HG02623 (cell line): ENCODE results near the gene HAVCR1.
"Not testable (repeated sequence)": the region's sequence is repeated elsewhere in the genome, so short reads cannot be mapped to it uniquely, and the experiment has no call there.

Experiments used
- ATAC-seq: cut with Tn5 transposase; IDR thresholded peaks from one replicate; pipeline ENCODE4 v1.9.1; 2021; ENCODE audit warnings: moderate library complexity; ENCODE audit not compliant: unreplicated experiment

Gene HAVCR1

GRCh38 chr5:157059093-157059539 is at the start of gene HAVCR1:
Gene HAVCR1, minus strand, starts transcription at chr5:157059116. Its CDS starts 1,173 bp downstream, at chr5:157057943.
- ATAC-seq, result no peak

DNA sequence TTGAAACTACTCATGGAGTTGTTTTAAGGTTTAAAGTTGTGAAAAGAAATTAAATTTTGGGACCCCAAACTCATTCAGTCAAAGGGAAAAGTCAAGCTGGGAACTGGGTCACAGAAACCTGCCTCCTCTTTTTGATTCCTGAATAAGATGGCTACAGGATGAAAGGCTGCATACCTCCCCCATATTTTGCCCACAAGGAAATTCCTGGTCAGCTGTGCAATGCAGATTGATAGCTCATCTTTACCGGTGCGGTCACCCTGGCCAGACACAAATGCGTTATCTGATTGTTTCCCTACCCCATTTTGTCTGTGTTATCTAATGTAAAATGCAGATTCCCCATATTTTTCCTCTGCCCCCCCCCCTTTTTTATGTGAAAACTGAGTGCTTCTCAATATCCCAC is 48.6 kb upstream of the HAVCR1 start:
- ATAC-seq, result no peak

- ATAC-seq, result no peak
Measured at GRCh38 chr5:157106630-157107461, 47.9 kb upstream of the HAVCR1 start.

DNA sequence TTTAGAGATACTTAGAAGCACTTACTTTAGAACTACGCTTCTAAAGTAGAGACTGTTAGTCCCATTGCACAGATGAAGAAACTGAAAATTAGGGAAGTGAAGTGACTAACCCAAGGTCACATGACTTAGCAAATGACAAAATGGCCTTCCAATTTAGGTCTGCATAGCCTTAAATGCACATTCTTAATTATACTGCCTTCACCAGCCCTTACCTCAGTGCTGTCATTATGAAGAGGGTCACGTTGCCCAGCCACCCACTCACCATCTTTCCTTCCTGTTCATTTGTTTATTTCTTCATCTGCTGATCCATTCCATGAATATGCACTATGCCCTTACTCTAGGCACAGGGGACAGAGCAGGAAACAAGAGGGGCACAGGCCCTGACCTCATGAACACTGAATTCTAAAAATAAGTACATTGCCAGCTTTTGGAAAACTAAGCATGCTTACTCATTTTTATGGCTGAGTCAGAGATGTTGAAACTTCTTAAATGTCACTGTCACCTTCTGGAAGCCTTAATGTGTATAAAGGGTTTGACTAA is 41.3 kb upstream of the HAVCR1 start:
- ATAC-seq, result no peak

DNA sequence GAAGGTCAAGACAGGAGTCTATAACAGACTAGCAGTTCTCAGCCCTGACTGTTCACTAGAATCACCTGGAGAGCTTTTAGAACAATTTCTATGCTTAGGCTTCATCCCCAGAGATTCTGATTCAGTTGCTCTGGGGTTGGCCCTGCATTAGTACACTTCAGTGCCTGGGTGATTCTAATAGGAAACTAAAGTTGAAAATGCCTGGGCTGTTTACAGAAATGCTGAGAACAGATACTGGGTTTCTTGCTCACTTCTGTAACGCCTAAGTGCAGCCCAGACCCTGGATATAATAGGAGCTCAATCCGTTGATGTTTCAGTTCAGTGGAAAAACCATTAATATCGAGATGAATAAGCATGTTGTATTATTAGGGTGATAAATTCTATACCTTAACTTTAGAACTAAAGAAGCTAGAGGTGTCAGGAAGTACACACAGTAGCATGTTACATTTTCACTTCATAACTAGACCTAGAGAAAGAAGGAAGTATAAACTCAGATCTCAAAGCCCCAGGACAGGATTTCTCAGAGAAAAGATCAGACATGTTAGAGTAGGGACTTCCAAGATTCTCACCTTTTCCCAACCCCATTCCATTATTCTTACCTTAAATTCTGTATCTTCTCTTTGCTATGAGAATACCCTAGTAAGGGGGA is 29.6 kb upstream of the HAVCR1 start:
- peak; percentile 72 for ATAC-seq

DNA sequence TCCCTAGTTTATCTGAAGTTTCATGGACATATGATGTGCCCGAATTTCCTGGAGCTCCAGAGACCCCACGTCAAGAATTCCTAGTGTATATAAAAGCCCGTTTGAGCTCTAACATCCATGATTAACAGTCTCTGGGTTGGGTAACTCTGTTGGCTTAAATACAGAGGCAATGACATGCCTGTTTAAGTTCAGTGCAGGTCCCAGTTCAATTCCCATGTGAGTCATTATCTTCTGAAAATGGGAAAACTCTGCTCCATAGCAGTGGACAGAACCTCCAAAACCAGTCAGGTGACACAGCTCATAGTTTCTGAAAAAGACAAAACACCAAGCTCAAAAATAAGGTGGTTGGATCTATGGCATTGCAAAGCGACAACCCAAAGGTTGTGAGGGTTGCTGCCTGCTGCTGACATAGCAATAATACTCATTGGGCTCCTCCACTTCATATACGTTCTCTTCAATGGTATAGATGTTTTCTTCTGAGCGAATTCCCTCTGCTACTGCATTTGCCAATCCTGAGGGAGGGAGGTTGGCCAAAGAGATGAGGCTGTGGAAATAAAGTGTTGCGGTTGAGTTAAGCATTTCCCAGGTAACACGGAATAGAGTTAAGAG is 27.9 kb upstream of the HAVCR1 start:
- ATAC-seq, result no peak

GRCh38 chr5:157085930-157086329 is 27.0 kb upstream of the HAVCR1 start:
- no peak for ATAC-seq

GRCh38 chr5:157080286-157080685 is 21.4 kb upstream of the HAVCR1 start:
- no peak for ATAC-seq

DNA sequence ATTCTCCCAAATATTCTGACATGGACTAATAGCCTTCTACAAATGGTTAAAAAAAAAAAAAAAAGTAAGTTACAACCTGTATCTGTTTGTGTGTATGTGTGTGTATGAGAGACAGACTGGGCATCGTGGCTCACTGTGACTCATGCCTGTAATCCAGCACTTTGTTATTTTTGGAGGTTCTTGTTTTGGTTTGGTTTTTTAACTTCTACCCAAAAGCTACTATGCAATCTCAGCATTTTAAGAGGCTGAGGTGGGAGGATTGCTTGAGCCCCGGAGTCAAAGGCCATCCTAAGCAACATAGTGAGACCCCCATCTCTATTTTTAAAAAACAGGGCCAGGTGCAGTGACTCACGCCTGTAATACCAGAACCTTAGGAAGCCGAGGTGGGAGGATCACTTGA is 17.6 kb upstream of the HAVCR1 start:
- ATAC-seq, result no peak

DNA sequence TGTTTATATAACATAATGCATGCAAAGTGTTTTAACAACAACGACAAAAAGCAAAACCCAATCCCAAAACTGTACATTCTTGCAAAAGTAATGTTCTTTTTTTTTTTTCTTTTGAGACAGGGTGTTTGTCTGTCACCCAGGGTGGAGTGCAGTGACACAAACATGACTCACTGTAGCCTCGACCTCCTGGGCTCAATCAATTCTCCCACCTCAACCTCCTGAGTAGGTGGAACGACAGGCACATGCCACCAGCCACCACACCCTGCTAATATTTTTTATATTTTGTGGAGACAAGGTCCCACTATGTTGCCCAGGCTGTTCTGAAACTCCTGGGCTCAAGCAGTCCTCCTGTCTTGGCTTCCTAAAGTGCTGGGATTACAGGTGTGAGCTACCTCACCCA is 13.6 kb upstream of the HAVCR1 start:
- ATAC-seq, result no peak

DNA sequence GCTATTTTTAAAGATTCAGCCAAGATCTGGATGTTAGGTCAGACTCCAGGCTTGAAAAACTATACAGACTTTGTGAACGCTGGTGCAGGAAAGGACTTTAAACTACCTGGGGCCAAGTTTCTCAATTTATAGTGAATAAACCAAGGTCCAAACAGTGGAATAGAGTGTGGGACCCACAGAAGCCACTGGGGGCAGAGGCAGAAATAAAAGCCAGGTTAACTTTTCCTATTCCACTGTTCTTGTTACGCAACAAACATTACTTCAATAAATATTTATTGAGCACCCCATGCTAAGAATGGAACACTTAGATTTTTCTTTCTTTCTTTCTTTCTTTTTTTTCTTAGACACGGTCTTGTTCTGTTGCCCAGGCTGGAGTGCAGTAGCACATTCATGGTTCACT is 11.0 kb upstream of the HAVCR1 start:
- no peak for ATAC-seq

DNA sequence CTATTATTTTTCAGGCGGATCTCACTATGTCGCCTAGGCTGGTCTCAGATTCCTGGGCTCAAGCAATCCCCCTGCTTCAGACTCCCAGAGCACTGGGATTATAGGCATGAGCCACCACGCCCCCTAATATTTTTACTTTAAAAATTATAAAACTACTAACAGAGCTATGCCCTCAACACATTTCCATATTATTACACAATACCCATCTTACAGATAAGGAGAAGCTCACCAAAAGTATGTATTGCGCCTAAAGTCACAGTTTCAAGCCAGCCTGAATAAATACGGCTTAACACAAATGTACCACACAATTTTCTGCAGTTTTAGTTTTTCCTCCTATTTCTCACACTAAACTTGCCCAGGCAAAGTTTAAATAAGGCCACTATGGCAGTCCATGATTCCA is 9.9 kb upstream of the HAVCR1 start:
- no peak for ATAC-seq

- ATAC-seq, result no peak
Measured at GRCh38 chr5:157068339-157068738, 9.4 kb upstream of the HAVCR1 start.

- no peak for ATAC-seq
Measured at GRCh38 chr5:157067005-157067404, 8.1 kb upstream of the HAVCR1 start.

- no peak for ATAC-seq
Measured at GRCh38 chr5:157066080-157066479, 7.2 kb upstream of the HAVCR1 start.

- ATAC-seq, result no peak
Measured at GRCh38 chr5:157063776-157064430, 5.0 kb upstream of the HAVCR1 start.

DNA sequence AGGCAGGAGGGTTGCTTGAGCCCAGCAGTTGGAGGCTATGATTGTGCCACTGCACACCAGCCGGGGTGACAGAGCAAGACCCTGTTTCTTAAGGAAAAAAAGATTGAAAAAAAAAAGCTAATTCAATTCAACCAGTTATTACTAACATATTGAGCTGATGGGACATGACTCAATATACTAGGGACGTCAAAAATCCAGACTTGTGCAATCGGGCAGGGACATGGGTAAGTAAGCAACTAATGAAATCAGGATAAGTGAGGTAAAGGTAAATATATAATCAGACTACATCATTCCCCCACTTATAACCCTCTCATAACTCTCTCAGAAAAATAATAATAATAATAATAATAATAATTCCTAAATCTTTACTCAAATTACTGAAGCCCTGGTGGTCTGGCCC is 975 bp upstream of the HAVCR1 start:
- no peak for ATAC-seq

DNA sequence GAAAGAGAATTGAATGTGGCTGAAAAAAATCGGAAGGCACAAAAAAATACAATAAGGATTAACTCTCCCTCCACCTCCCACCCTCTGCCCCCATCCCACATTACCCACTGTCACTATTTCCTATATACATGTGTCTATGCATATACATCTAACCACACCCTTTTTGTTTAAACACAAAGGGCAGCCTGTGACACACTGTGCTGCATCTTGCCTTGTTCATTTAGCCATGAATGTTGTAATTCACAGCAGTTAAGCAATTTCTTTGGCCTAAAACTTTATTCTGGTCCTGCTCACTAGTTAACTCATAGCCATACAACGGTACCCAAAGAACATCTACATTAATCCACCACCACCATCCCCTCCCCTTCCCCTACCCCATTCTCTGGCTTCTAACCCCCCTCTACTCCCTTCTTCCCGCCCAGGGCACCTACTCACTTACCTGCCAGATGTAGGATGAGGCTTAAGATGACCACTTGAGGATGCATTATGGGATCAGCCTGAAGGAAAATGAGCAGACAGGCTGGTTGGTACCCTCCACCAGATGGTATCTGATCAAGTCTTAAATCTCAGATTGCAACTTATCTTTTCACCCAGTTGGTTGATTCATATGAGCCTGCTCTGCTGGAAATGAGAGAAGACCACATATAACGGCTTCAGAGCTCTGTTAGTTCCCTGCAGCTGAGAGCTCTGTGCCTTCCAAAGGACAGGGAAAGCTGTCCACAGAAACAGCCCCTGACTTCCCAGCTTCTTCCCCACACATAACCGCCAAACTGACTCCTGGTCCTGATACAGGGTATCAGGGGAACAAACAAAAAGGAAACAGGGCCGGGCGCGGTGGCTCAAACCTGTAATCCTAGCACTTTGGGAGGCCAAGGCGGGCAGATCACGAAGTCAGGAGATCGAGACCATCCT is 1.2 kb downstream of the HAVCR1 start:
- no peak for ATAC-seq

- ATAC-seq, result not testable (repeated sequence)
Measured at GRCh38 chr5:157056848-157057247, 2.1 kb downstream of the HAVCR1 start.

DNA sequence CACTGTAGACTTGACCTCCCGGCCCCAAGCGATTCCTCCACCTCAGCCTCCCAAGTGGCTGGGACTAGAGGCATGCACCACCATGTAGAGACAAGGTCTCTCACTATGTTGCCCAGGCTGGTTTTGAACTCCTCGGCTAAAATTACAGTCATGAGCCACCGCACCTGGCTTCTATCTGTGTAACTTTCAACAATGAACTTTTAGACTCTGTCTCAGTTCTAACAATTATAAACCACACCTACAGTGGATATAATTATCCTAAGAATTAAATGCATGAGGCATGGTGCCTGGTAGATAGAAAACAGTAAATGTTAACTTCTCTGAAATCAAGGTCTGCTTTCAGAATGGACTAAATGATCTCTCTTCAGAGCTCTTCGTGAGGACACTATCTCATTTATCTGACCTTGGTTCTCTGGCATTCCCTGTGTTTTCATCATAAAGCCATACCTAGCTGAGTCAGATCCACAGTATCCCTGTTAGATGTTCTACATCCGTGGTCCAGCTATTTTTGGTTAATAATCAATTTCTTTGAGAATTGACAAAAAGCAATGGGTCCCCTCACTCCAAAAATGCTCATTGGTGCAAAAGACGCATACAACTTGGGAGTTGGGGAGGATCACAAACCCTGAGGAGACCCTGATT is 7.2 kb downstream of the HAVCR1 start:
- ATAC-seq, result no peak
